ENCODE measurements around the gene ABCA13. TPM values are rescaled to one million over a fixed set of nuclear protein-coding genes. Genes with fewer than 3 reads are reported as not detected.

The ABCA13 gene
- total RNA-seq, 1 donor from 2014 or later = 0.35 TPM

GRCh38 chr7:48426966-48427555 lies 255.8 kb downstream of the ABCA13 start:
- no peak for TF ChIP-seq CTCF (IDR thresholded peaks at IDR 0.05)
- DNase-seq (no peak), ATAC-seq (no peak)
- no peaks in the 10 kb centered on the region for H3K36me3 ChIP-seq
- H3K4me1 ChIP-seq = no peaks in the 10 kb centered on the region
- intact Hi-C loops (cut with DNase I) = no loop called here
- H3K9me3 ChIP-seq = no peaks in the 10 kb centered on the region
- H3K27me3 ChIP-seq = no peaks in the 10 kb centered on the region
- H3K4me3 ChIP-seq = no peak overlapping the region
- H3K27ac ChIP-seq = no peak overlapping the region

DNA sequence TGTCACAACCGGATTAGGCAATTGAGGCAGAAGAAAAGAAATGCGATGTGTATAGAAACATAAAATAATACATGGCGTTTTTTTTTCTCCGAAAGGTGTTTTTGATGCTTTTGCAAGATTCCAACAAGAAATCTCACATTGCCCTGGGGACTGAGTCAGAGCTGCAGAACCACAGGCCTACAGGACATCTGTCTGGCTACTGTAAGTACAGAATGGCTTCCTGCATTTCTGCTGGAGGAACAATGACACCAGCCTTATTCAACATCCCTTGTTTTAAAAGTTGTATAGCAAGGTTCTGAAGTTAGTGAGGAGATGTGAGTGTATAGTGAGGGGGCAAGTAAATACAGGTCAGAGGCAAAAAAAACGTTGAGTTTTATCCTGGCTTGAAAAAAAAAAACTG lies 256.4 kb downstream of the ABCA13 start:
- ATAC-seq (no peak), DNase-seq (no peak)
- Histone ChIP-seq H3K4me1 (no peaks in the 10 kb centered on the region), H3K4me3 (no peak overlapping the region), H3K36me3 (no peaks in the 10 kb centered on the region), H3K27ac (no peak overlapping the region), H3K9me3 (no peaks in the 10 kb centered on the region), H3K27me3 (no peaks in the 10 kb centered on the region)
- intact Hi-C loops (cut with DNase I) = no loop called here
- TF ChIP-seq CTCF (IDR thresholded peaks at IDR 0.05) = no peak

DNA sequence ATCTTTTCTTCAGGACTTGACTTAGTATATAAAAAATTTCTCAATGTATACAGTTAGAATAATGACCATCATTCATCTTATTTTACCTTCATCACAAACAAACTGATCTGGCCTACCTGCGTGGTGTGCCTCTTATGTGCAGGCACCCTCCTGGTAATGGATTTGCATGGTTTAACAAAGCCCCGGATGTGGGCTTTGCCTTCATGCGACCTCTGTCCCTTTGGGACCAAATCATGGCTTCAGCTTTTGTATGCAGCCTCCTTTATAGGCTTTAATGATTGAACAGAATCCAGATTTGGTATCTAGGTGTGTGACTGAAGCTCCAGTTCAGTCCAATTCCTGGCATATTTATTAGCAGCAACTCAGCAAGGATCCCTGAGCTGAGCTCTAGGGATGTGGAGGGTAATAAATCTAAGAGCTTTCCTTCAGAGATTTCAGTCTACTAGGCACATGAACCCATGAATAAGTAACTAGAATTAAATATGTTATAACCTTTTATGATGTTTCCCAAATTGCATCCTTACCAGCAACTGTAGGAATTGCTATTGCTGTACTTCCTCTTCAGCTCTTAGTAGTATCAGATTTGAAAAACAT lies 256.9 kb downstream of the ABCA13 start:
- Histone ChIP-seq H3K9me3 (no peaks in the 10 kb centered on the region), H3K4me3 (no peak overlapping the region), H3K4me1 (no peaks in the 10 kb centered on the region), H3K27me3 (no peaks in the 10 kb centered on the region), H3K27ac (no peak overlapping the region), H3K36me3 (no peaks in the 10 kb centered on the region)
- TF ChIP-seq CTCF (IDR thresholded peaks at IDR 0.05) = no peak
- intact Hi-C loops (cut with DNase I) = no loop called here
- ATAC-seq (no peak), DNase-seq (no peak)

GRCh38 chr7:48429117-48429516 lies 257.9 kb downstream of the ABCA13 start:
- H3K9me3 ChIP-seq = no peaks in the 10 kb centered on the region
- no peaks in the 10 kb centered on the region for H3K4me1 ChIP-seq
- no peak for TF ChIP-seq CTCF (IDR thresholded peaks at IDR 0.05)
- ATAC-seq (no peak), DNase-seq (no peak)
- intact Hi-C loops (cut with DNase I) = no loop called here
- no peak overlapping the region for H3K4me3 ChIP-seq
- H3K36me3 ChIP-seq = no peaks in the 10 kb centered on the region
- no peak overlapping the region for H3K27ac ChIP-seq
- H3K27me3 ChIP-seq = no peaks in the 10 kb centered on the region

GRCh38 chr7:48438206-48438605 lies 266.9 kb downstream of the ABCA13 start:
- Histone ChIP-seq H3K27ac (no peak overlapping the region), H3K4me1 (no peaks in the 10 kb centered on the region), H3K4me3 (no peak overlapping the region), H3K36me3 (no peaks in the 10 kb centered on the region), H3K27me3 (no peaks in the 10 kb centered on the region), H3K9me3 (no peaks in the 10 kb centered on the region)
- DNase-seq (no peak), ATAC-seq (no peak)
- TF ChIP-seq CTCF (IDR thresholded peaks at IDR 0.05) = no peak
- intact Hi-C loops (cut with DNase I) = no loop called here
